Left kidney (tissue), 2 donors: ENCODE data around the gene DCTD. TPM values are rescaled to one million over a fixed set of nuclear protein-coding genes. Genes with fewer than 3 reads are reported as not detected.
"Not testable (repeated sequence)": the region's sequence is repeated elsewhere in the genome, so short reads cannot be mapped to it uniquely, and the experiment has no call there.

Source experiments
- DNase-seq: peaks from one replicate; pipeline ENCODE4 v3.0.0-alpha.2; 2013
- polyA plus RNA-seq: library from polyadenylated mRNA; unstranded; fragments of 120-200 nt; gene quantifications from one replicate; pipeline ENCODE4 v1.2.1, GENCODE V29; 2013; ENCODE audit not compliant: insufficient read length

The DCTD gene
- polyA plus RNA-seq, 1 donor, result 119 TPM

- no peak for DNase-seq
These were observed 5.5 kb upstream of the DCTD start for GRCh38 chr4:182922501-182923284.

- no peak for DNase-seq
These were observed 4.4 kb upstream of the DCTD start for GRCh38 chr4:182921608-182922007.

GRCh38 chr4:182920676-182921075, 3.5 kb upstream of the DCTD start:
- no peak for DNase-seq

GRCh38 chr4:182918791-182919302, 1.7 kb upstream of the DCTD start:
- DNase-seq, result no peak

- no peak for DNase-seq
These were observed 940 bp upstream of the DCTD start for GRCh38 chr4:182918044-182918607.

- no peak for DNase-seq
These were observed 554 bp downstream of the DCTD start for GRCh38 chr4:182916483-182917181.

- no peak for DNase-seq
These were observed 2.8 kb downstream of the DCTD start for GRCh38 chr4:182914357-182914756.

GRCh38 chr4:182913621-182914020, 3.6 kb downstream of the DCTD start:
- DNase-seq, result no peak

GRCh38 chr4:182913036-182913435, 4.2 kb downstream of the DCTD start:
- DNase-seq, result no peak

GRCh38 chr4:182908124-182908523, 9.1 kb downstream of the DCTD start:
- DNase-seq, result no peak

- DNase-seq, result no peak
These were observed 9.8 kb downstream of the DCTD start for GRCh38 chr4:182907396-182907795.

- DNase-seq, result no peak
These were observed 10.4 kb downstream of the DCTD start for GRCh38 chr4:182906786-182907185.

GRCh38 chr4:182905038-182905437, 12.1 kb downstream of the DCTD start:
- DNase-seq, result no peak

- no peak for DNase-seq
These were observed 12.9 kb downstream of the DCTD start for GRCh38 chr4:182904211-182904761.

GRCh38 chr4:182903013-182903412, 14.2 kb downstream of the DCTD start:
- DNase-seq, result no peak

GRCh38 chr4:182901337-182901736, 15.8 kb downstream of the DCTD start:
- no peak for DNase-seq

- not testable (repeated sequence) for DNase-seq
These were observed 17.2 kb downstream of the DCTD start for GRCh38 chr4:182900021-182900420.

- DNase-seq, result no peak
These were observed 18.7 kb downstream of the DCTD start for GRCh38 chr4:182898479-182898799.

- DNase-seq, result no peak
These were observed 19.3 kb downstream of the DCTD start for GRCh38 chr4:182897601-182898478.

- DNase-seq, result no peak
These were observed 20.8 kb downstream of the DCTD start for GRCh38 chr4:182896421-182896820.

GRCh38 chr4:182895791-182896292, 21.3 kb downstream of the DCTD start:
- no peak for DNase-seq
